Activated CD8-positive, alpha-beta memory T cell treated with anti-CD3 and anti-CD28 coated beads, Interleukin-2, amount 50 U/mL, for 4 hours (primary cell): ENCODE data around the gene TRPM4.
"Not testable (repeated sequence)": the region's sequence is repeated elsewhere in the genome, so short reads cannot be mapped to it uniquely, and the experiment has no call there.

Experiments used
- DNase-seq: peaks from one replicate; pipeline ENCODE4 v3.0.0-alpha.2; 2020

TRPM4 gene

GRCh38 chr19:49152119-49152550, 5.5 kb upstream of the TRPM4 start:
- DNase-seq = no peak

GRCh38 chr19:49153167-49153809, 4.3 kb upstream of the TRPM4 start:
- no peak for DNase-seq

- no peak for DNase-seq
Observed at GRCh38 chr19:49154279-49154678, 3.3 kb upstream of the TRPM4 start.

GRCh38 chr19:49155005-49155819, 2.4 kb upstream of the TRPM4 start, which contains the start of gene HRC:
HRC (minus strand) TSS chr19:49155396; CDS start chr19:49155237, 159 bp downstream.
- no peak for DNase-seq

GRCh38 chr19:49155820-49156346, 1.7 kb upstream of the TRPM4 start:
- DNase-seq = no peak

- no peak for DNase-seq
Observed at GRCh38 chr19:49160450-49161189, 3.0 kb downstream of the TRPM4 start.

GRCh38 chr19:49161987-49162386, 4.4 kb downstream of the TRPM4 start:
- no peak for DNase-seq

GRCh38 chr19:49165111-49165750, 7.6 kb downstream of the TRPM4 start:
- no peak for DNase-seq

GRCh38 chr19:49165865-49166301, 8.3 kb downstream of the TRPM4 start:
- no peak for DNase-seq

GRCh38 chr19:49167857-49168409, 10.3 kb downstream of the TRPM4 start:
- DNase-seq = no peak

GRCh38 chr19:49168421-49168820, 10.8 kb downstream of the TRPM4 start:
- DNase-seq = no peak

- DNase-seq = no peak
Observed at GRCh38 chr19:49173198-49173597, 15.6 kb downstream of the TRPM4 start.

- no peak for DNase-seq
Observed at GRCh38 chr19:49180659-49181058, 23.1 kb downstream of the TRPM4 start.

- DNase-seq = not testable (repeated sequence)
Observed at GRCh38 chr19:49182010-49182847, 24.6 kb downstream of the TRPM4 start.

GRCh38 chr19:49182848-49183375, 25.3 kb downstream of the TRPM4 start:
- no peak for DNase-seq

GRCh38 chr19:49186108-49186507, 28.5 kb downstream of the TRPM4 start:
- no peak for DNase-seq

GRCh38 chr19:49188626-49189200, 31.1 kb downstream of the TRPM4 start:
- no peak for DNase-seq

GRCh38 chr19:49189259-49189658, 31.7 kb downstream of the TRPM4 start:
- no peak for DNase-seq

GRCh38 chr19:49190781-49191180, 33.2 kb downstream of the TRPM4 start:
- no peak for DNase-seq

GRCh38 chr19:49193822-49194394, 36.3 kb downstream of the TRPM4 start:
- DNase-seq = no peak
